Measurements from ENCODE around the gene C2CD2.
"Not testable (repeated sequence)": the region's sequence is repeated elsewhere in the genome, so short reads cannot be mapped to it uniquely, and the experiment has no call there.

C2CD2 gene

DNA sequence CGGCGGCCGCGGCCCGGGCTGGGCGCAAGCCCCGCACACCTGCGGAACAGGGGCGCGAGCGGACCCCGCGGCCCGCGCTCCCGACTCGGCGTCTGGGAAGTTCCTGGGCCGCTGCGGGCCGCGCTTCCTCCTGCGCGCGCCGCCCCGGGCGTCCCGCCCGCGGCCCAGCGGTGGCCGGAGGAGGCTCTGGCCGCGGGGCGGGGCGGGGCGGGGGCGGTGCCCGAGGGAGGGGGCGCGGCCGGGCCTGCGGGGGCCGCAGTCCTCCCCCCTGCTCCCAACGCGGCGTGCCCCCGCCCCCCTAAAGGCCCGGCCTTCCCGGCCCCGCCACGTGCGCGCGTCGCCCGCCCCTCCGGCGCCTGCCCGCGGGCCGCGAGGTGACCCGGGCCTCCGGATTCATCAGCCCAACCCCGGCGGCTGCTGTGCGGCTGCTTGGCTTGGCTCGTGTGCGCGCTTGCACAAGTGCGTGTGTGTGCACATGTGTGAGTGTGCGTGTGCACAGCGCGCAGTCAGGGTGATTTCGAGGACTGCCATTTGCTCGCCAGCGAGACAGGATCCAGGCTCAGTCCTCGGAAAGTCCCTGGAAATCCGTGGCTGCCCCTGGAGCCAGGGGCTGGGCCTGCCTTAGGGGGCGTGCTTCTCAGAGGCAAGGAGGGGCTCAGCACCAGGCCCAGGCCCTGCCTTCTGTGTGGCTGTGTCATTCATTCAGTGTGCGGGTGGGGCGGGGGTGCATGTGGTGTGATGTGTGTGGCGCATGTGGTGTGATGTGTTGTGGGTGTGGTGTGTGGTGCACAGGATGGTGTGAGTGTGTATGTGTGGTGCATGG, at the start of gene C2CD2:
Gene C2CD2 (minus strand): TSS at position 188 of the 823 bp plus-strand sequence. CDS start 370 bp downstream, outside the sequence.
- peak; percentile 82 for DNase-seq (ENCODE audit: low spot score)

- no peak for DNase-seq (ENCODE audit: low spot score)
Measured at GRCh38 chr21:42003051-42003461, 49.2 kb upstream of the C2CD2 start.

- no peak for DNase-seq (ENCODE audit: low spot score)
Measured at GRCh38 chr21:42002421-42002958, 48.7 kb upstream of the C2CD2 start.

- DNase-seq (ENCODE audit: low spot score), result no peak
Measured at GRCh38 chr21:42001781-42002180, 48.0 kb upstream of the C2CD2 start.

- DNase-seq (ENCODE audit: low spot score), result no peak
Measured at GRCh38 chr21:42000908-42001307, 47.1 kb upstream of the C2CD2 start.

- DNase-seq (ENCODE audit: low spot score), result no peak
Measured at GRCh38 chr21:41997657-41998056, 43.8 kb upstream of the C2CD2 start.

DNA sequence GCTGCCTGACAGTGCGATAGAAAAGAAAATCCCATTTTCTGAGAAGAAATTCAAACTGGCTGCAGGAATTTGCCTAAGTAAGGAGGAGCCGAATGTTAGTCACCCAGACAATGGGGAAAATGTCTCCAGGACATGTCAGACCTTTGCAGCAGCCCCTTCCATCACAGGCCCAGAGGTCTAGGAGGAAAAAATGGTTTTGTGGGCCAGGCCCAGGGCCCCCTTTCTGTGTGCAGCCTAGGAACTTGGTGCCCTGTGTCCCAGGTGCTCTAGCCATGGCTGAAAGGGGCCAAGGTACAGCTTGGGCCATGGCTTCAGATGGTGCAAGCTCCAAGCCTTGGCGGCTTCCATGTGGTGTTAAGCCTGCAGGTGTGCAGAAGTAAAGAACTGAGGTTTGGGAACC, 41.8 kb upstream of the C2CD2 start:
- DNase-seq (ENCODE audit: low spot score), result no peak

DNA sequence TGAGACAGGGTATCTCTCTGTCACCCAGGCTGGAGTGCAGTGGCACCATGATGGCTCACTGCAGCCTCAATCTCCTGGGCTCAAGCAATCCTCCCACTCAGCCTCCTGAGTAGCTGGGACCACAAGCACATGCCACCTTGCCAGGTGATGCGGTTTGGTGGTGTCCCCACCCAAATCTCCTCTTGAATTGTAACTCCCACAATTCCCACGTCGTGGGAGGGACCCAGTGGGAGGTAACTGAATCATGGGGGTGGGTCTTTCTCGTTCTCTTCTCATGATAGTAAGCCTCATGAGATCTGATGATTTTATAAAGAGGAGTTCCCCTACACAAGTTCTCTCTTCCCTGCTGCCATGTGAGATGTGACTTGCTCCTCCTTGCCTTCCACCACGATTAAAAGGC, 40.8 kb upstream of the C2CD2 start:
- not testable (repeated sequence) for DNase-seq (ENCODE audit: low spot score)

- DNase-seq (ENCODE audit: low spot score), result no peak
Measured at GRCh38 chr21:41993744-41994143, 39.9 kb upstream of the C2CD2 start.

GRCh38 chr21:41992576-41992975, 38.8 kb upstream of the C2CD2 start:
- DNase-seq (ENCODE audit: low spot score), result no peak

GRCh38 chr21:41991659-41992058, 37.8 kb upstream of the C2CD2 start:
- DNase-seq (ENCODE audit: low spot score), result no peak

GRCh38 chr21:41989698-41990097, 35.9 kb upstream of the C2CD2 start:
- DNase-seq (ENCODE audit: low spot score), result no peak

DNA sequence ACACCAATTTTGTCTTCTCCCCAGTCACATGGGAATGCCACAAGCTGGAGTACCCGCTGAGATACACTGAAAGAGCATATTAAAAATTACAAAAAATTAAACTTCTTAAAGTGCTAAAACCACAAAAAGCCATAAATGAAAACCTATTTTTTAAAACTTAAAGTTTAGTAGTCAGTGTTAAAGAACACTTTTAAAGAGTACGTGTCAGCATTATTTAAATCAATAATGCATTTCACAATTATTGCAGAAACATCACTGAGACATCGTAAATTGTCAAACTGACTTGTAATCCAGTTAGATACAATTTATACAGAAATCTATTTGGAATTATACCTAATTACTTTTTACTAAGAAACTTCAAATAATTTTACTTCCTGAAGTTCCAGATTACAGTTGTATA, 33.5 kb upstream of the C2CD2 start:
- no peak for DNase-seq (ENCODE audit: low spot score)

DNA sequence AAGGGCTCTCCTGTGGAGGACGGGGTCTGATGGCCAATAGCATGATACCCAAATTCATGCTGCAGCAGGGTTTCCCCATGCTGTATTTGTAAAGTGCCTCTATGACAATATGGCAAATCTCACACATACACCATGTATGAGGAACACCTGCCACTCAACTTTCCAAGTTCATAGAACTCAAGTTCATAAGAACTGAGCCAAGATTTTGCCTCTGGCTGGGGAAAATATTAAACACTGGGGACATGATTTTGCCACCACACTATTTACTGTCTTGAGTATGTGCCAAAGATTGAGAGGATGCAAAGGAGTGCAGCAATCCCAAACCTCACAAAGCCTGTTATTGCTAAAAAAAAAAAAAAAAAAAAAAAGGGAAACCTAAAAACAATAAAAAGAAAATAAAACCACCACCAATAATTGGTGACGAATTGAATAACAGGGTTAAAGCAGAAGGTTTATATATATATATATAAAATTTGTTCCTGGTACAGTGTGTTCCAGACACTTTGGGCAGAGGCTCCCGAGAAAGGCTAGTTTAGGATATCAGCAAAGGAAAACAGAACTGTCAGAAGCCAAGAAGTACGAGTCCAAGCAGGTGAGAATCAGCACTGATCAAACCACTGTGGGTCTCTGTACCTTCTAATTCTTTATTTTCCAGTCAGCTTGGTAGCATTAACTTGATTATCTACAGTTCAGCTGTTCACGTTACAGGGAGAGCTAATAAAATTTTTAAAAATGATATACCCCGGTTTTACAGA, 32.0 kb upstream of the C2CD2 start:
- no peak for DNase-seq (ENCODE audit: low spot score)

DNA sequence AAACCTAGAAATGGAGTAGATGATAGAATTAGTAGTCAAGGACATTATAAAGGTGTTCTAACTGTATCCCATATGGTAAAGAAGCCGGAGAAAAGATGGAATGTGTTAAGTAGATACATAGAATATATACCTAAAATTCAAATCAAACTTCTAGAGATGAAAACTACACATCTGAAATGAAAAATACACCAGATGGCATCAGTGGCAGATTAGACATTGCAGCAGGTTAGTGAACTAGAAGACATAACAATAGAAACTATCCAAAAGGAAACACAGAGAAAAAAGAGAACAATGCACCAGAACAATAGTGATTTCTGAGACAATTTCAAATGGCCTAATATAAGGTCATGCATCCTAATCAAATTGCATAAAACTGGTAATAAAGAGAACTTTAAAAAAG, 29.4 kb upstream of the C2CD2 start:
- no peak for DNase-seq (ENCODE audit: low spot score)

- DNase-seq (ENCODE audit: low spot score), result no peak
Measured at GRCh38 chr21:41980561-41980960, 26.7 kb upstream of the C2CD2 start.

DNA sequence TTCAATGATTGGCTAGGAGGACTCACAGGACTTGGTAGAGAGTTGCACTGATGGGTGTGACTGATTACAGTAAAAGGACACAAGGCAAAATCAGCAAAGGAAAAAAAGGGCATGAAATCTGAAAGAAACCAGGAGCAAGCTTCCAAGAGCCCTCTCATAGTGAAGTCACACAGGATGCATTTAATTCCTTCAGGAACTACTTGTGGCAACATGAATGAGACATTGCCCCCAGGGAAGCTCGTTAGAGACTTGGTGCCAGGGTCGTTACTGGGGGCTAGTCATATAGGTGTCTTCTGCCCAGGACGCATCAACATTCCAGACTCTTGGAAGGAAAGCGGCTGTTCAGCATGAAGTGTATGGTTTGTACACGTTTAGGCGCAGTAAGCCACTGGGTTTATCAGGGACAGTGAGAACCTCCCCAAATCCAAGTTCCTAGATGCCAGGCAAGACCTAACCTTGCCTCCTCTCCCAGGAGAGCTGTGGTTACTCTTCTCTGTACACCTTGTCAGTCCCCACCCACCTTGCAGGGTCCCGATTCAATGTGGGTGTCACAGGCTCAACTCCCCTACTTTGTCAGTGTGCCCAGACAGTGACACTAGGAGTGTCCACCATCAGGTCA, 26.0 kb upstream of the C2CD2 start:
- DNase-seq (ENCODE audit: low spot score), result no peak

DNA sequence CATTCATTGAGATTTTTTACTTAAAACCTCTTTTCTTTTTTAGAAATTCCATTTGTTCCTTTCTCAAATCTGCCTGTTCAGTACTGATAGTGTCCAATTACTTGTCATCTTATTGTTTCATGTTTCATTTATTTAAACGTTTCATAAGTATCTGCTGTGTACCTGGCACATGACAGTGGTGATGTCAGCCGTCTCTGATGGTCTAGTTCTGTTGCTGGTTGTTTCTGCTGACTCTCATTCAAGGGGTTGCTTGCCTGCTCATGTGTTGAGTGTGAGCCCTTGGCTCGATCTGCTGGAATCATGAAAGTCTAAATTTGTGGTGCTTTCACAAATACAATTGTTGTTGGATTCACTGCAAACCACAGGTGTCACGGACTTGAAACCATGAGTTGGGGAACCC, 25.5 kb upstream of the C2CD2 start:
- no peak for DNase-seq (ENCODE audit: low spot score)

- DNase-seq (ENCODE audit: low spot score), result no peak
Measured at GRCh38 chr21:41977034-41977950, 23.5 kb upstream of the C2CD2 start.

DNA sequence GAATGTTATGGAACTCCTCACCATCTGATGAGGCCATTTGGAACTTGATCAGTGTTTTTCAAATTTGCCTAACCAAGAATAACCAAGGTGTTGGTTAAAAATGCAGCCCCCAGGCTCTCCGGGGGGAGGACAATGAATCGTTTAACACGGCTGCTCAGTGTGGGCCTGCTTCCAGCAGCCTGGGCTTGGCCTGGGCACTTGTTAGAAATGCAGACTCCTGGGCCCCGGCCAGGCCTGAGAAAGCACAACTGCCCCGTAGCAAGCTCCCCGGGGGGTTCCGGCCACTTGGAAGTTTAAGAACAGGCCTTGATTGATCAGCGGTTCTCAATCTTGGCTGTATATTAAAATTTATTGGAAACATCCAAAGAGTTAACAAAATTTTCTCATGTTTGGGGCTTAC, 22.8 kb upstream of the C2CD2 start:
- DNase-seq (ENCODE audit: low spot score), result no peak

All from HuH-7 (cell line).